ENCODE data around the gene TLCD1.

DNA sequence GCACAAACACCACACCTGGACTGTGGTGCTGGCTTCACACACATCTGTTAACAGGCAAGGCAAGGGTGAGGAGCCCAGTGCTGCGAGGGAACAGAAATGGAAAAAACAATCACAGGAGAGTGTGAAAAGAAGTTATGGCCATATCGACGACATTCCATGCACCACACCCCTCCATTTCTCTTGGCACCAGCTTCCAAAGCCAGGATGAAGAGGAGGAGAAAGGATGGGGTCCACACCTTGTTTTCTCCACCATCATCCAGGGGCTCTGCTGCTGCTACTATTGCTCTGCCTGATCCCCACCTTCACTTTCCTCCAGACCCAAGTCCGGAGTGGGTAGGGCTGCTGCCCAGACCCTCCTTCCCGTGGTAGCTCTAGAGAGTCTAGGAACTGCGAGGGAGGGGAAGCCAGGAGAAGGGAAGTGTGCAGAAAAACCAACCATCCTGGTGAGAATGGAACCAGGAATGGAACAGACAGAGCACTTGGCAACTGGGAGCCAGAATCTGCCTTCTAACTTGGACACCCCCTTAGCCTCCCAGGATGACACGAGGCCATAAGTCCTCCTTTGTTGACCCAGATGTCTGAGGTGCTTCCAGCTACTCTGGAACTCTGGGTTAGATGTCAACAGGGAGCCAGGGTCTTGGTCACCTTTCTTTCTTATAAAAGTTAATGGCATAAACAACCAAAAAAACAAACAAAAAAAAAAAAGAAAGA is 13.2 kb downstream of the TLCD1 start:
- TF ChIP-seq POLR2A (IDR thresholded peaks at IDR 0.05), result no peak
- TF ChIP-seq, protein P1, sequence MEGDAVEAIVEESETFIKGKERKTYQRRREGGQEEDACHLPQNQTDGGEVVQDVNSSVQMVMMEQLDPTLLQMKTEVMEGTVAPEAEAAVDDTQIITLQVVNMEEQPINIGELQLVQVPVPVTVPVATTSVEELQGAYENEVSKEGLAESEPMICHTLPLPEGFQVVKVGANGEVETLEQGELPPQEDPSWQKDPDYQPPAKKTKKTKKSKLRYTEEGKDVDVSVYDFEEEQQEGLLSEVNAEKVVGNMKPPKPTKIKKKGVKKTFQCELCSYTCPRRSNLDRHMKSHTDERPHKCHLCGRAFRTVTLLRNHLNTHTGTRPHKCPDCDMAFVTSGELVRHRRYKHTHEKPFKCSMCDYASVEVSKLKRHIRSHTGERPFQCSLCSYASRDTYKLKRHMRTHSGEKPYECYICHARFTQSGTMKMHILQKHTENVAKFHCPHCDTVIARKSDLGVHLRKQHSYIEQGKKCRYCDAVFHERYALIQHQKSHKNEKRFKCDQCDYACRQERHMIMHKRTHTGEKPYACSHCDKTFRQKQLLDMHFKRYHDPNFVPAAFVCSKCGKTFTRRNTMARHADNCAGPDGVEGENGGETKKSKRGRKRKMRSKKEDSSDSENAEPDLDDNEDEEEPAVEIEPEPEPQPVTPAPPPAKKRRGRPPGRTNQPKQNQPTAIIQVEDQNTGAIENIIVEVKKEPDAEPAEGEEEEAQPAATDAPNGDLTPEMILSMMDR (IDR thresholded peaks at IDR 0.05), result no peak

All from upper lobe of left lung (tissue), 4 donors.